ENCODE measurements around the gene RING1.

Gene RING1

GRCh38 chr6:33249732-33250630 lies 41.7 kb downstream of the RING1 start:
- no peak for DNase-seq

- DNase-seq: no peak
Measured at GRCh38 chr6:33250731-33251130, 42.4 kb downstream of the RING1 start.

- DNase-seq: no peak
Measured at GRCh38 chr6:33251395-33252012, 43.2 kb downstream of the RING1 start.

- DNase-seq: no peak
Measured at GRCh38 chr6:33252759-33253158, 44.5 kb downstream of the RING1 start.

GRCh38 chr6:33254591-33254990 lies 46.3 kb downstream of the RING1 start:
- no peak for DNase-seq

GRCh38 chr6:33259032-33259431 lies 50.7 kb downstream of the RING1 start:
- DNase-seq: no peak
